HepG2 (cell line): ENCODE measurements around the gene MYD88. TPM values are rescaled to one million over a fixed set of nuclear protein-coding genes. Genes with fewer than 3 reads are reported as not detected.

ENCODE experiments used
- ATAC-seq: fragments of 200-7000 bp; cut with Tn5 transposase; 3 replicates; pipeline ENCODE4 v1.9.1; 2020; ENCODE audit warnings: mild to moderate bottlenecking, moderate library complexity
- BruUV-seq: library from RNA; stranded (reverse); fragments of 400-500 nt; replicated peaks from 2 replicates; lab custom pipeline; 2021; lab: Mats Ljungman, UMichigan
- CTCF ChIA-PET: fragments of 300-600 bp; formaldehyde crosslinking; extraction: SDS; loops from one replicate; lab custom pipeline; 2021; ENCODE audit warnings: low total read pairs, inconsistent platforms, low intra/inter-chr PET ratio; lab: Yijun Ruan, JAX
- POLR2A ChIA-PET: fragments of 350-600 bp; sonication (Branson Sonifier 250); formaldehyde crosslinking; loops from one replicate; lab custom pipeline; 2020; ENCODE audit warnings: antibody characterized with exemption, inconsistent platforms; lab: Yijun Ruan, JAX
- DNase-seq: peaks from one replicate; pipeline ENCODE4 v3.0.0-alpha.2; 2015; ENCODE audit warnings: low spot score
- FAIRE-seq: peaks from 3 replicates; lab custom pipeline; 2011; peaks lifted over from hg19 to GRCh38; lab: Jason Lieb, UNC
- H2AFZ ChIP-seq: one replicate; pipeline ENCODE4 v1.6.1; 2011; ENCODE audit warnings: low read length, inconsistent platforms
- H3K27ac ChIP-seq: fragments of 300-600 bp; 3 replicates; pipeline ENCODE4 v1.8.0; 2011; ENCODE audit warnings: mixed run types, mild to moderate bottlenecking, mixed read lengths, low read length, inconsistent platforms; ENCODE audit not compliant: insufficient read depth; ENCODE audit errors: extremely low read length
- H3K27me3 ChIP-seq, 2 experiments: fragments of 200-600 bp in 1 of 2; 2 replicates in 1 of 2; 3 replicates in 1 of 2; pipeline versions ENCODE4 v1.6.0 to v1.8.0; 2011; ENCODE audit warnings: low read length in 2 of 2, mild to moderate bottlenecking in 2 of 2, moderate library complexity in 2 of 2, inconsistent platforms in 1 of 2; ENCODE audit not compliant: insufficient read depth in 2 of 2, control insufficient read depth in 1 of 2
- H3K36me3 ChIP-seq, 2 experiments: fragments of 200-600 bp in 1 of 2; replicated peaks in 1 of 2; 2 replicates in 1 of 2; 3 replicates in 1 of 2; pipeline versions ENCODE4 v1.5.1 to v1.8.0; 2011; ENCODE audit warnings: low read length in 2 of 2, inconsistent platforms in 1 of 2; ENCODE audit not compliant: insufficient read depth in 2 of 2, control insufficient read depth in 1 of 2
- H3K4me1 ChIP-seq: 2 replicates; pipeline ENCODE4 v1.5.1; 2012; ENCODE audit warnings: low read length, inconsistent platforms; ENCODE audit not compliant: insufficient read depth
- H3K4me2 ChIP-seq: 2 replicates; pipeline ENCODE4 v1.6.0; 2011; ENCODE audit warnings: low read depth, low read length, inconsistent platforms
- H3K4me3 ChIP-seq, 3 experiments: fragments of 200-600 bp in 1 of 3; sonication (generic), shearing (Covaris generic) in 1 of 3; replicated peaks in 1 of 3; 2 replicates each; pipeline ENCODE4 v1.5.1; 2011 to 2016; ENCODE audit warnings: low read length in 3 of 3, inconsistent platforms in 2 of 3, low read depth in 2 of 3, mild to moderate bottlenecking in 2 of 3, control low read depth in 1 of 3, mixed read lengths in 1 of 3; ENCODE audit not compliant: insufficient read depth in 1 of 3
- H3K79me2 ChIP-seq: one replicate; pipeline ENCODE4 v1.6.1; 2011; ENCODE audit warnings: low read length, inconsistent platforms; ENCODE audit not compliant: insufficient read depth
- H3K9ac ChIP-seq: 2 replicates; pipeline ENCODE4 v1.6.0; 2011; ENCODE audit warnings: mild to moderate bottlenecking, low read depth, low read length, inconsistent platforms; ENCODE audit not compliant: insufficient read depth
- H3K9me3 ChIP-seq: 2 replicates; pipeline ENCODE4 v1.5.1; 2012; ENCODE audit warnings: mild to moderate bottlenecking, low read length
- H4K20me1 ChIP-seq: 2 replicates; pipeline ENCODE4 v1.6.0; 2011; ENCODE audit warnings: inconsistent platforms, mild to moderate bottlenecking, low read length, moderate library complexity; ENCODE audit not compliant: insufficient read depth
- DZIP1 ChIP-seq: sonication (generic); formaldehyde crosslinking; IDR thresholded peaks from 2 replicates; pipeline ENCODE4 v1.5.0; 2020; ENCODE audit warnings: mild to moderate bottlenecking, missing genetic modification reagents
- HIC2 ChIP-seq: sonication (generic); formaldehyde crosslinking; IDR thresholded peaks from 2 replicates; pipeline ENCODE4 v1.9.0; 2022; ENCODE audit warnings: low read depth, missing genetic modification reagents
- HNRNPLL ChIP-seq: fragments of 200-400 bp; formaldehyde crosslinking; IDR thresholded peaks from 2 replicates; pipeline ENCODE4 v1.6.1; 2017; ENCODE audit warnings: mild to moderate bottlenecking, low read depth, low read length; ENCODE audit not compliant: poor library complexity, severe bottlenecking
- MZF1 ChIP-seq: sonication (generic); formaldehyde crosslinking; IDR thresholded peaks from 2 replicates; pipeline ENCODE4 v1.8.1; 2023; ENCODE audit warnings: mild to moderate bottlenecking, missing genetic modification reagents, borderline replicate concordance
- NPAS2 ChIP-seq: sonication (generic); formaldehyde crosslinking; IDR thresholded peaks from 2 replicates; pipeline ENCODE4 v1.8.0; 2022; ENCODE audit warnings: mild to moderate bottlenecking, missing genetic modification reagents, borderline replicate concordance
- SIX4 ChIP-seq: sonication (generic); formaldehyde crosslinking; IDR thresholded peaks from 2 replicates; pipeline ENCODE4 v1.4.0; 2020; ENCODE audit warnings: missing genetic modification reagents
- SNAPC2 ChIP-seq: sonication (generic); formaldehyde crosslinking; IDR thresholded peaks from 2 replicates; pipeline ENCODE4 v1.8.1; 2022; ENCODE audit warnings: mild to moderate bottlenecking, missing genetic modification reagents
- TFE3 ChIP-seq: IDR thresholded peaks from 2 replicates; pipeline ENCODE4 v1.6.1; 2016
- ZBTB20 ChIP-seq: sonication (generic); formaldehyde crosslinking; IDR thresholded peaks from 2 replicates; pipeline ENCODE4 v1.8.1; 2023; ENCODE audit warnings: missing genetic modification reagents, low read depth, mild to moderate bottlenecking, borderline replicate concordance
- ZBTB21 ChIP-seq: sonication (generic); formaldehyde crosslinking; IDR thresholded peaks from 2 replicates; pipeline ENCODE4 v1.4.0; 2020; ENCODE audit warnings: missing genetic modification reagents
- ZNF24 ChIP-seq: fragments of 450-650 bp; IDR thresholded peaks from 2 replicates; pipeline ENCODE4 v1.6.1; 2017; ENCODE audit warnings: antibody characterized with exemption, mild to moderate bottlenecking
- ZNF383 ChIP-seq: sonication (generic); formaldehyde crosslinking; IDR thresholded peaks from 2 replicates; pipeline ENCODE4 v1.4.0; 2020; ENCODE audit warnings: missing genetic modification reagents, mild to moderate bottlenecking, borderline replicate concordance
- WGBS: methylation state at CpG from one replicate; pipeline ENCODE4 v1.1.6; 2017; ENCODE audit warnings: low lambda C conversion rate; 5-methylcytosine and 5-hydroxymethylcytosine counted together
- in situ Hi-C: cut with HindIII; loops from 2 replicates; pipeline ENCODE4 v1.10.0; 2017; ENCODE audit warnings: low pct_unique_long_range_greater_than_20kb; ENCODE audit not compliant: extremely low pct_ligation_motif_present
- intact Hi-C: fragments of 100-400 bp; cut with micrococcal nuclease; formaldehyde crosslinking; loops from one replicate; pipeline ENCODE4 v1.10.0; 2022; ENCODE audit not compliant: unreplicated experiment
- polyA plus RNA-seq, 8 experiments: library from polyadenylated mRNA; depleted of rRNA in 3 of 8; stranded (reverse) in 7 of 8; unstranded in 1 of 8; fragments of >200 nt; fragmentation: Illumina TruSeq in 4 of 8; extraction: Trizol in 4 of 8; gene quantifications; 2 replicates each; pipeline versions ENCODE4 v1.2.1 to v1.2.3, GENCODE V29; 2011 to 2016; ENCODE audit warnings: low read depth in 4 of 8, missing spikeins in 1 of 8, mixed read lengths in 1 of 8; ENCODE audit not compliant: insufficient read depth in 1 of 8
- total RNA-seq, 5 experiments: library from RNA; depleted of rRNA; stranded (reverse); fragments of >200 nt; fragmentation: Illumina TruSeq; extraction: Trizol; gene quantifications; 2 replicates each; pipeline ENCODE4 v1.2.3, GENCODE V29; 2016; ENCODE audit warnings: low read depth in 1 of 5
- TF ChIP-seq, protein P1 (sequence below): sonication (generic); formaldehyde crosslinking; IDR thresholded peaks from 2 replicates; pipeline ENCODE4 v1.4.0; 2020; ENCODE audit warnings: mild to moderate bottlenecking, missing genetic modification reagents
- TF ChIP-seq, protein P2 (sequence below): sonication (generic); formaldehyde crosslinking; IDR thresholded peaks from 2 replicates; pipeline ENCODE4 v1.4.0; 2020; ENCODE audit warnings: mild to moderate bottlenecking, missing genetic modification reagents

Gene MYD88
- total and polyA plus RNA-seq, 2 of the 13 experiments (the other 11 are each of a cell fraction or from before 2014, with no cell fraction given), result 7.6 to 32.7 TPM

GRCh38 chr3:38165722-38166387 lies 27.4 kb downstream of the MYD88 start:
- POLR2A ChIA-PET, result interaction anchor here (1.1 to 5.1 kb wide), 11 partner anchors 10 to 181 kb away, joined by 3 to 179 read pairs (median 5); partner anchors contain the start of genes ACAA1, MYD88 and XYLB
- H3K4me2 ChIP-seq, result peak overlapping the region; percentile 86
- in situ Hi-C loops (no loop called here), intact Hi-C loops (loop anchor here (2.0 kb wide), 1 partner anchor 27 kb away; the partner anchor contains the start of gene MYD88)
- H3K4me3 ChIP-seq, result peak overlapping the region; percentile 86 to 97 (median 90)
- H3K9ac ChIP-seq, result peak overlapping the region; percentile 87
- FAIRE-seq (no peak), DNase-seq (peak; percentile 31), ATAC-seq (peak; percentile 48)
- H3K79me2 ChIP-seq, result peaks cover 51% of the 10 kb centered on the region
- no peaks in the 10 kb centered on the region; a peak in 1 of 5 replicates for H3K36me3 ChIP-seq
- no peaks in the 10 kb centered on the region for H3K9me3 ChIP-seq
- CTCF ChIA-PET, result no interaction called here
- no TSS peak for BruUV-seq
- 1% methylated on average over 19 of the region's 62 CpGs for WGBS
- H2AFZ ChIP-seq, result no peak overlapping the region
- H4K20me1 ChIP-seq, result peaks cover 17% of the 10 kb centered on the region
- peak overlapping the region; percentile 96 for H3K27ac ChIP-seq
- peaks cover 53% of the 10 kb centered on the region for H3K4me1 ChIP-seq
- H3K27me3 ChIP-seq, result no peaks in the 10 kb centered on the region; a peak in 1 of 5 replicates
- TF ChIP-seq ZNF24, result no peak
- no peak for TF ChIP-seq TFE3 (CRISPR knock-in tag)
- TF ChIP-seq, protein P1, sequence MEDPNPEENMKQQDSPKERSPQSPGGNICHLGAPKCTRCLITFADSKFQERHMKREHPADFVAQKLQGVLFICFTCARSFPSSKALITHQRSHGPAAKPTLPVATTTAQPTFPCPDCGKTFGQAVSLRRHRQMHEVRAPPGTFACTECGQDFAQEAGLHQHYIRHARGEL (CRISPR knock-in tag), result no peak
- TF ChIP-seq, protein P2, sequence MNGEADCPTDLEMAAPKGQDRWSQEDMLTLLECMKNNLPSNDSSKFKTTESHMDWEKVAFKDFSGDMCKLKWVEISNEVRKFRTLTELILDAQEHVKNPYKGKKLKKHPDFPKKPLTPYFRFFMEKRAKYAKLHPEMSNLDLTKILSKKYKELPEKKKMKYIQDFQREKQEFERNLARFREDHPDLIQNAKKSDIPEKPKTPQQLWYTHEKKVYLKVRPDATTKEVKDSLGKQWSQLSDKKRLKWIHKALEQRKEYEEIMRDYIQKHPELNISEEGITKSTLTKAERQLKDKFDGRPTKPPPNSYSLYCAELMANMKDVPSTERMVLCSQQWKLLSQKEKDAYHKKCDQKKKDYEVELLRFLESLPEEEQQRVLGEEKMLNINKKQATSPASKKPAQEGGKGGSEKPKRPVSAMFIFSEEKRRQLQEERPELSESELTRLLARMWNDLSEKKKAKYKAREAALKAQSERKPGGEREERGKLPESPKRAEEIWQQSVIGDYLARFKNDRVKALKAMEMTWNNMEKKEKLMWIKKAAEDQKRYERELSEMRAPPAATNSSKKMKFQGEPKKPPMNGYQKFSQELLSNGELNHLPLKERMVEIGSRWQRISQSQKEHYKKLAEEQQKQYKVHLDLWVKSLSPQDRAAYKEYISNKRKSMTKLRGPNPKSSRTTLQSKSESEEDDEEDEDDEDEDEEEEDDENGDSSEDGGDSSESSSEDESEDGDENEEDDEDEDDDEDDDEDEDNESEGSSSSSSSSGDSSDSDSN (CRISPR knock-in tag), result peak; percentile 53; the same call in 1 of the 2 replicates
- TF ChIP-seq ZNF383 (CRISPR knock-in tag), result no peak
- no peak for TF ChIP-seq ZBTB21 (CRISPR knock-in tag)
- TF ChIP-seq MZF1 (CRISPR knock-in tag), result no peak
- no peak for TF ChIP-seq ZBTB20 (CRISPR knock-in tag)
- no peak for TF ChIP-seq HIC2 (CRISPR knock-in tag)
- no peak for TF ChIP-seq HNRNPLL
- no peak for TF ChIP-seq SIX4 (CRISPR knock-in tag)
- TF ChIP-seq NPAS2 (CRISPR knock-in tag), result no peak
- TF ChIP-seq SNAPC2 (CRISPR knock-in tag), result 0 out of 2 replicates have a peak, but pooled peaks have one; percentile 0
- no peak; the same call in 1 of the 2 replicates for TF ChIP-seq DZIP1 (CRISPR knock-in tag)
